Stimulated activated CD4-positive, alpha-beta T cell treated with anti-CD3 and anti-CD28 coated beads, TNF-alpha, amount 100 ng/mL, for 24 hours (primary cell): ENCODE measurements around the gene GNAS.
"Not testable (repeated sequence)": the region's sequence is repeated elsewhere in the genome, so short reads cannot be mapped to it uniquely, and the experiment has no call there.

Experiments
- DNase-seq, 3 experiments: peaks; one replicate each; pipeline ENCODE4 v3.0.0-alpha.2; 2020; ENCODE audit warnings: low read depth in 3 of 3

Gene GNAS

DNA sequence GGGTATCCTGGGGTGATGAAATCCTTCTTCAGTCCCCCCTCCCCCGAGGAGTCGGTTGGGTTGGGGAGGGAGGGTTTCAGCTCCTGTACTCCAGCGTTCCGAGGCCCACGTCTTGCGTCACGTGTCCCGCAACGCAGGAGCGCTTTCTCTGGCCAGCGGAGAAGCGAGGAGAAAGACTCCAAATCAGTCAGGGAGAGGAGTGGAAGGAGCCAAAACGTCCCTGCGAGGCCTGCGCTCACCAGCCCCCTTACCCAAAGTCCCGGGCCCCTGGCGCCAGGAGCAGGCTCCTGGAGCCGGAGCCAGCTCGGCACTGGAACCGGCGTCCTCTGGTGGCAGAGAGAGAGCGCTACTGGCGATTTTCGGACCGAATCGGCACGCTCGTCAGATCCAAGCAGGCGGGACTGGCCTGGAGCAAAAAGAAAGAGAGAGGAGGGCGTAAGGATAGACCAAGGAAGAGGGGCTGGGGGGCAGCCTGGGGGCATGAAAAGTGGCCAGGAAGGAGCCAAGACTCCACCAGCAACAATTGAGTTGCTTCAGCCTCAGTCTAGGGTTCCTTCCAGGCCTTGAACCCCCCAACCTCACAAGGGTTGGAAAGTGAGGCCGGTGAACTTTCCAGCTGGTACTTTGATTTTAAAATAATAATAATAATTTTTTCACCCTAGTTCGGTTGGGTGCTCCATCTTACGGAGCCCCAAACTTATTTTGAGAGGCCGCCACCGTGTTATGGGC lies at the start of gene GNAS:
Gene GNAS (plus strand): TSS at position 174 of the 729 bp plus-strand sequence.
- DNase-seq = peak; percentile 15 to 60 (median 23)

- DNase-seq = no peak
Observed at GRCh38 chr20:58803533-58803932, 49.0 kb upstream of the GNAS start.

GRCh38 chr20:58807801-58808200 lies 44.7 kb upstream of the GNAS start:
- DNase-seq = no peak

- no peak for DNase-seq
Observed at GRCh38 chr20:58808271-58809046, 44.1 kb upstream of the GNAS start.

- DNase-seq = no peak
Observed at GRCh38 chr20:58810116-58810878, 42.2 kb upstream of the GNAS start.

- no peak for DNase-seq
Observed at GRCh38 chr20:58810879-58811250, 41.7 kb upstream of the GNAS start.

GRCh38 chr20:58811334-58811733 lies 41.2 kb upstream of the GNAS start:
- DNase-seq = no peak

GRCh38 chr20:58813369-58813768 lies 39.1 kb upstream of the GNAS start:
- no peak for DNase-seq

DNA sequence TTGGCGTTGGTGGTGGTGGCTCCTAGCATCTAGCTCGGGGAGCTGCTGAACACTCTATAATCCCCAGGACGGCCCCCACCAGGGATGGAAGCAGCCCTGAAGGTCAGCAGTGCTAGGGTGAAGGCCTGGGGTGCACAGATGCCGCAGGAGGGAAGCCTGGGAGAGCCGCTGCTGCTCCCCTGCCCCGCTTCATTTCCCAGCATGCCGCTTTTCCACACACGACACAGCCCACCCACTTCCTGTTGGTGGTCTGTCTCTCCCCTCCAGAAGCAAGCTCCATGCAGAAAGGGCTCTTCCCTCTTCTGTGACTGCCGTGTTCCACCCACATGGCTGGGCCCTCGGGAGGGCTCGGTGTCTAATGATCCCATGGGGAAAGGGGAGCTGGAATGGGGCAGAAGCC lies 37.1 kb upstream of the GNAS start:
- DNase-seq = no peak

DNA sequence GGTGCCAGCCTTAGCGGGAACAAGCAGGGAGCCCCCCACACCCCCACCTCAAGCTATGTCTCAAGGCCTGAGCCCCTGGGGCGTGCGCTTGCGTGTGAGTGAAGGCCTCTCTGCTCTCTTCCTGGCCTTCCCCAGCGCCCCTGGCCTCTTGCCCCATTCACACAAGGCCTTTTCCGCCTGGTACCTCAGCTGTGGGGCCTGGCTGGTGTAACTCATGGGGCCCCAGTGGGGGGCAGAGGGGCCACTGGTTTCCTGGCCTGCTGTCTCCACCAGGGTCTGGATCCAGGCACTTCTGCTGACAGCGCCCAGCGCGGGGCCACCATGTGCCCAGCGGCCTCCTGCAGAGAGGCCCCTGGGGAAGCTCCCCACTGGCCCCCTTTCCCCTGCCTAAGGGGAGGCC lies 36.5 kb upstream of the GNAS start:
- no peak for DNase-seq

DNA sequence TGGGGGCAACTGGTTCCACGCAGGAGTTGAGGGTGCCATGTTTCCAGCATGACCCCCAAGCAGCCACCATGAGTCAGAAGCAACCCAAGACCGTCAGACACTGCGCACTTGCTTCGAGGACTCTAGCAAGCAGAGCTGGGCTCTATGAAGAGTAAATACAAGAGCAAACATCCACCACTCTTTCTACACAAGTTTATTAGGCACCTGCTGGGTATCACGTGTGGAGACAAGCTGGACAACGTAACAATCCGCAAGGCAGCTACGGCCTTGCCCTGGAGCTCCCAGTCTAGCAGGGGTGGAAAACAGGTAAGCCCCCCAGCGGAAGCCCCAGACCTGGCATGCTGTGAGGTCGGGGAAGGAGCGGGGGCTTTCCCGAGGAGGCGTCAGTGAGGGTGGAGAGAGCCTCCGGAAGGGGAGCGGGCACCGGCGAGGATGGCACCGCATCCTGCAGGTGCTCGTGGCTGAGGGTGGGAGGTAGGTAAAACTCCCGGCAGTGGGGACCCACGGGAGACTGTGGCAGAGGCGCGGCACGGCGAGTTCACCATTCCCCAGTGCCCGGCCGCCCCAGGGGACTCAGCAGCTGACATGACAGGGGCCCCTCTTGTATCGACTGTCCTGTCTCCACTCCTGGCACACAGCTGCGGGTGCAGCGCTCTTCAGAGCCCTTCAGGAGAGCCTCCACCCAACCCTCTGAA lies 35.4 kb upstream of the GNAS start:
- DNase-seq = no peak

DNA sequence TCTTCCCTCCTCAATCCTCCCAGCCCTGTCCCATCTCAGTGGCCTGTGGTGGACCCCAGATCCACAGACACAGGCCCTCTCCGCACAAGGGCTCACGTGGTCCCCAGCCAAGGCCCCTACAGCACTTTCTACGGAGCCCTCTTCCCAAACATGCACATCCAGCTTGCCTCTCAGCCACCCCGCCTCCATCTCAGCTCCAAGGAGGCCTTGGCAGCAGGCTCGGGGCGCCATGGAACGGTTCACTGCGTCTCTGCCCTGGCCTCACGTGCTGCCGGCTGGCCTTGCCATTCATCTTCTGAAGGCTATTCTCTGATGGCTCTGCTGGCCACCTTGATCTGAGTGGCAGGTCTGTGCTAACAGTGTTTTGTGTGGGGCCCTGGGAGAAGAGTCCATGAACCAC lies 34.8 kb upstream of the GNAS start:
- DNase-seq = no peak

GRCh38 chr20:58818586-58819285 lies 33.8 kb upstream of the GNAS start:
- DNase-seq = peak; percentile 11 to 74 (median 31)

DNA sequence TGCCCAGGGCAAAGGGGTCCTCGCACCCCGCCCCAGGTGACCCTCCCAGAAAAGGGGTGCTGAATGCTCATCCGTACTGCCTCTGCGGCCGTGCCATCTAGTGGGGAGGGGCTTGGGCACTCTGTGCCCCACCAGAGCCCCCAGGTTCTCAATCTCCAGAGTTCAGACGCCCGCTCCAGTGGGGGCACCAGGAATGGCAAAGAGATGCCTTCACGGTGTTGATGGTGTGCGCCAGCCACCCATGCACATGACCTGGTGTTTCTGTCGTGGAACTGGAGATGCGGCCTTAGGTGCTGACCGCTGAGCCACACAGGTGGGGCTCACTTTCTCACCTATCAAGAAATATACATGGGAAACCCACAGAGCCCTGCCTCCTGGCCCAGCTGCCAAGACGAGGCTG lies 32.6 kb upstream of the GNAS start:
- no peak for DNase-seq

GRCh38 chr20:58820515-58820914 lies 32.0 kb upstream of the GNAS start:
- not testable (repeated sequence) for DNase-seq

DNA sequence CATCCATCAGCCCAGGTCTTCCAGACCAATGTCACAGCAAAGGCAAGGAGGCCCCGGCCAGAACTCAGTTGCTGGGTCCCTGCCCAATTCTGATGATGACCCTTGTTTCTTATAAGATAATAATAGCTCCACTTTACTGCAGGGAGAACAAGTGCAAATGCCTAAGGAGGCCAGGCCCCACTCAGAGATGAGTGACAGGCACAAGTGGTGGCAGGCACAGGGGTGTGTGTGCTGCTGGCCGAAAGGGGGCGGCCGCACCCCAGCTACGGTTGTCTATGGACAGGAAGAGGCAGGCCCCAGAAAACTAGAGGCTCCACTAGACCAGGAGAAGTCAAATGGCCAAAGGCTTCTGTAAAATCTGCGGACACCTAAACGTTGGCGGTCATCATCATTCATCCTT lies 30.4 kb upstream of the GNAS start:
- no peak for DNase-seq

DNA sequence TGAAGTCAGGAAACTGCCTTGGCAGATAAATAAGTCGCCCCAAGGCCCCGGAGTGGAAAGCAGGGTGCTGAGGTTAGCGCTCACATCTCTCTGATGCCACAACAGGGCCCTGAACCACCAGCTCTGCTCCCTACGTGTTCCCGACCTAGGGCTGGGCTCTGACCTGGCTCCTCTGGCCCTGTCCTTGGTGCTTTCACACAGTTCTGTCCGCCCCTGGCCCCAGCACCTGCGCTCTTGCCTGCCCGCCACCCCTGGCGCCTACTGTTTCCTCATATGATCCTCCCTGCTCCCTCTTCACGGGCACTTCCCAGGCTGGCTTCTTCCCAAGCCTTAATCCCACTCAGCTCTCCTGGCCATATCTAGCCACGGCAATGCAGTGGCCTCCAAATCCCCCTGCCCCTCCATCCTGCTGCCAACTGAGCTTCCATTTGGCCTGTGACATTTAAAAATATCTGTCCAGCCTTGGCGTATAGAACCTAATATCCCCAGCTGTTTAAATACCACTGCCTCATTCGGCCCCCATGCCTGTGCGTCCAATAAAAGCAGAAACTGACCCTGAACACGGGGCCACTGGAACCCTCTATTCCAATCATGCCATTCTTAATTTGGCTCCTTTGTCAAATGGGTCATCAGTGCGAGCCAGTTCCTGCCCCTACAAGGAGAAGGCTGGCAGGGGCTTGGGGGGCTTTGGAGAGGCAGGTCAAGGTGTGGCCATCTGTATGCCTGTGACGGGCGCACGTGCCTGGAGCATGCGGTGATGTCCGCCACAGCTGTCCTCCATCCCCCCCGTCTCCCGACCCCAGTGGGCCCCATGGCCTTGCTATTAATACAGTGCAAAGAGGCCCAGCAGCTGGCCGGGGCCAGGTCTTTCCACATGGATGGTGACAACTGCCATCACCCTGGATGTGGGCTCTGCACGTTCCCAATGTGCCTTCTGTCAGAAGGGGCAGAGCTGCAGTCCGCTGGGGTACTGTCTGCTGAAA lies 29.5 kb upstream of the GNAS start:
- no peak for DNase-seq

DNA sequence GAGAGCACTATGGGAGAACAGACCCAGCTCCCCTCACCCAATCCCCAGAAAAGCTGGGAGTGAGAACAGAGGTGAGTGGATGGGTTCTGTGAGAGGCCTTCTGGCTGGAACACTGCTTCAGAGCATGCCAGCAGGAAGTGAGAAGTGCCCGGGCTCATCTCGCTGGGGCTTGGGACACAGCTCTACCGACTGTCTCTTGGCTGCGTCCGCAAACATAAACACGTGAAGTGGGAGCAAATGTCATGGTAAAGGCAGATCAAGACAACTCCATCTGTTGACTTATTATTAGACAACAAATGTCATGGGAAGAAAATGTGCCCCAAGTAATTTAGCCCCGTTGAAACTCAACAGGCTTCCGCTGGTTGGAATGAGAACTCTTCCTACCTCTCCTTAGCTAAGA lies 27.7 kb upstream of the GNAS start:
- no peak for DNase-seq

GRCh38 chr20:58825450-58825849 lies 27.1 kb upstream of the GNAS start:
- DNase-seq = no peak

DNA sequence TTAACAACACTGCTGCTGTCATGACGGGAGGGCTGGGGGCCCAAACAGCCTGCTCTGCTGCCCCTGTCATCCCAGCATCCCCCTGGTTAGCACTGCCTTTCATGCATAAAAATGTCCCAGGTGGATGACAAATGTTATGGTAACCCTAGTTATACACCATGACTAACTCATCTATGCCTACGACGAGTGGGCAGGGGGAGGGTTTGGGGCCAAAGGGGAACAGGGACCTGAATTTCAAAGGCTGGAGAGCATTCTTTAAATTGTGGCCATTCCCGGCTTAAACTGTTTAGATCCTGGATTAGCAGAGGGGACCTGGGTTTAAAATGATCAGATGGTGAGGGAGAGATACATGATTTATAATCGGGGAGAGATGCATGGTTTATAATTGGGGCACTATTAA lies 26.2 kb upstream of the GNAS start:
- no peak for DNase-seq
